Spleen (tissue), 11 donors: ENCODE data around the gene DDX51. TPM values are rescaled to one million over a fixed set of nuclear protein-coding genes. Genes with fewer than 3 reads are reported as not detected.

ENCODE experiments used
- DNase-seq: peaks from one replicate; pipeline ENCODE4 v3.0.0-alpha.2; 2020
- H3K27ac ChIP-seq, 8 donors: fragments of 200-600 bp; sonication (generic) in 7 of 8; 1 replicate in 4 of 8; 2 replicates in 4 of 8; pipeline versions ENCODE4 v1.5.0 to v1.8.0; 2016 to 2021; ENCODE audit warnings: inconsistent platforms in 4 of 8, mild to moderate bottlenecking in 4 of 8, moderate library complexity in 1 of 8
- H3K27me3 ChIP-seq, 7 donors: fragments of 200-600 bp; sonication (generic) in 6 of 7; replicated peaks in 1 of 7; 1 replicate in 4 of 7; 2 replicates in 3 of 7; pipeline versions ENCODE4 v1.5.0 to v1.8.0; 2016 to 2021; ENCODE audit warnings: inconsistent platforms in 3 of 7, mild to moderate bottlenecking in 1 of 7
- H3K36me3 ChIP-seq, 6 donors: fragments of 200-600 bp; sonication (generic) in 5 of 6; 1 replicate in 4 of 6; 2 replicates in 2 of 6; pipeline versions ENCODE4 v1.5.0 to v1.8.0; 2016 to 2021; ENCODE audit warnings: inconsistent platforms in 2 of 6
- H3K4me1 ChIP-seq, 6 donors: fragments of 200-600 bp; sonication (generic) in 5 of 6; 1 replicate in 3 of 6; 2 replicates in 3 of 6; pipeline versions ENCODE4 v1.5.0 to v1.8.0; 2016 to 2021; ENCODE audit warnings: inconsistent platforms in 3 of 6
- H3K4me3 ChIP-seq, 8 donors: fragments of 200-600 bp; sonication (generic) in 7 of 8; 1 replicate in 4 of 8; 2 replicates in 4 of 8; pipeline versions ENCODE4 v1.5.0 to v1.8.0; 2016 to 2021; ENCODE audit warnings: inconsistent platforms in 4 of 8, mild to moderate bottlenecking in 4 of 8, moderate library complexity in 2 of 8
- H3K9me3 ChIP-seq, 8 donors: fragments of 200-600 bp; sonication (generic) in 7 of 8; 1 replicate in 4 of 8; 2 replicates in 4 of 8; pipeline versions ENCODE4 v1.5.0 to v1.8.0; 2016 to 2021; ENCODE audit warnings: inconsistent platforms in 4 of 8
- CTCF ChIP-seq, 11 experiments: fragments of 200-600 bp in 7 of 11; fragments of 450-650 bp in 4 of 11; sonication (generic) in 4 of 11; IDR thresholded peaks in 8 of 11; conservative IDR thresholded peaks in 3 of 11; 1 replicate in 7 of 11; 2 replicates in 4 of 11; pipeline versions ENCODE4 v1.4.0 to v1.8.0; 2016 to 2021; ENCODE audit warnings: antibody characterized with exemption in 11 of 11, inconsistent platforms in 4 of 11, mild to moderate bottlenecking in 1 of 11
- POLR2A ChIP-seq, 3 donors: fragments of 450-650 bp; IDR thresholded peaks; one replicate each; pipeline ENCODE4 v1.5.1; 2017; ENCODE audit warnings: antibody characterized with exemption in 3 of 3, mild to moderate bottlenecking in 1 of 3
- POLR2AphosphoS5 ChIP-seq, 3 donors: sonication (generic); formaldehyde crosslinking; IDR thresholded peaks; one replicate each; pipeline ENCODE4 v1.5.1; 2017; ENCODE audit warnings: antibody characterized with exemption in 3 of 3
- WGBS, 5 donors: extraction: QIAGEN DNeasy Blood & Tissue Kit in 3 of 5; methylation state at CpG; one replicate each; pipeline versions ENCODE4 v1.1.5 to v1.1.7; 2013 to 2018; 5-methylcytosine and 5-hydroxymethylcytosine counted together
- intact Hi-C: fragments of 100-400 bp; cut with DNase I; formaldehyde crosslinking; loops from one replicate; pipeline ENCODE4 v1.15.0; 2023; ENCODE audit warnings: low total_unique reads
- polyA plus RNA-seq, 3 donors: library from polyadenylated mRNA; stranded (reverse); fragments of 200-250 nt; gene quantifications; one replicate each; pipeline ENCODE4 v1.2.1, GENCODE V29; 2013
- total RNA-seq, 7 donors: library from RNA; depleted of rRNA in 3 of 7; stranded (reverse); fragments of >200 nt in 3 of 7; fragmentation: NEBNext Ultra II Directional in 4 of 7; extraction: Animal tissue kit (Norgen Biotek cat#: 25700) in 4 of 7; gene quantifications; one replicate each; pipeline versions ENCODE4 v1.1.0 to v1.2.1, GENCODE V29; 2016 to 2021
- donor health status: healthy with polysubstance abuse.
- donor health status: DM: no; HTN: no; CAD: no; lungs with moderate emphysema.
- donor health status: DM: no; HTN: no; CAD: no.
- donor health status: Bipolar disorder and iron deficiency.
- donor health status: healthy.
- donor health status: DM: no; HTN: no; CAD: no.
- donor health status: DM: yes; HTN: yes; CAD: no.

DDX51 gene
- total and polyA plus RNA-seq, 10 donors = 16.9 to 36.0 (median 19.5) TPM

- Histone ChIP-seq H3K27me3 (peaks cover 0 to 45% (median 7%) of the 10 kb centered on the region in 7 donors), H3K36me3 (no peaks in the 10 kb centered on the region), H3K4me3 (no peak overlapping the region), H3K4me1 (peaks cover 0 to 39% (median 16%) of the 10 kb centered on the region in 6 donors), H3K27ac (no peak overlapping the region), H3K9me3 (peaks cover 0 to 40% (median 2%) of the 10 kb centered on the region in 8 donors)
- peak; percentile 63 for DNase-seq
- TF ChIP-seq POLR2AphosphoS5 (IDR thresholded peaks at IDR 0.05) (no peak), POLR2A (IDR thresholded peaks at IDR 0.05) (no peak), CTCF (IDR thresholded peaks at IDR 0.05 in 8 of 11, conservative IDR thresholded peaks at IDR 0.05 in 3 of 11) (no peak)
- WGBS, 5 donors = 85 to 88% (median 88%) methylated on average over 19 to 33 of the region's 33 CpGs
- intact Hi-C loops = no loop called here
These were observed 37.6 kb upstream of the DDX51 start for GRCh38 chr12:132181570-132182200.

- 85 to 91% (median 88%) methylated on average over 30 of the region's 30 CpGs for WGBS, 5 donors
These were observed 36.8 kb upstream of the DDX51 start for GRCh38 chr12:132180648-132181546.

GRCh38 chr12:132179431-132180362 lies 35.6 kb upstream of the DDX51 start:
- intact Hi-C loops = no loop called here
- Histone ChIP-seq H3K4me1 (peaks cover 0 to 30% (median 8%) of the 10 kb centered on the region in 6 donors), H3K36me3 (no peaks in the 10 kb centered on the region), H3K9me3 (peaks cover 0 to 23% (median 0%) of the 10 kb centered on the region in 8 donors), H3K27me3 (peaks cover 0 to 49% (median 20%) of the 10 kb centered on the region in 7 donors), H3K4me3 (no peak overlapping the region), H3K27ac (no peak overlapping the region)
- peak; percentile 64 for DNase-seq
- 77 to 87% (median 85%) methylated on average over 19 of the region's 19 CpGs for WGBS, 5 donors
- no peak for TF ChIP-seq POLR2A (IDR thresholded peaks at IDR 0.05)
- no peak for TF ChIP-seq POLR2AphosphoS5 (IDR thresholded peaks at IDR 0.05)
- no peak for TF ChIP-seq CTCF (IDR thresholded peaks at IDR 0.05 in 8 of 11, conservative IDR thresholded peaks at IDR 0.05 in 3 of 11)

More at GRCh38 chr12:132180648-132181546, 36.8 kb upstream of the DDX51 start:
- Histone ChIP-seq H3K27me3 (peaks cover 0 to 45% (median 11%) of the 10 kb centered on the region in 7 donors), H3K36me3 (no peaks in the 10 kb centered on the region), H3K9me3 (peaks cover 0 to 33% (median 2%) of the 10 kb centered on the region in 8 donors), H3K27ac (no peak overlapping the region), H3K4me1 (peaks cover 0 to 37% (median 9%) of the 10 kb centered on the region in 6 donors), H3K4me3 (no peak overlapping the region)
- no peak for TF ChIP-seq POLR2AphosphoS5 (IDR thresholded peaks at IDR 0.05)
- no peak for TF ChIP-seq POLR2A (IDR thresholded peaks at IDR 0.05)
- TF ChIP-seq CTCF (IDR thresholded peaks at IDR 0.05 in 8 of 11, conservative IDR thresholded peaks at IDR 0.05 in 3 of 11) = no peak
- intact Hi-C loops = no loop called here
- DNase-seq = peak; percentile 63
